ENCODE results near the gene CAMK4.

CAMK4 gene

GRCh38 chr5:111447099-111447498 is 222.9 kb downstream of the CAMK4 start:
- ATAC-seq = no peak

GRCh38 chr5:111447822-111448221 is 223.6 kb downstream of the CAMK4 start:
- no peak for ATAC-seq

GRCh38 chr5:111453295-111453694 is 229.1 kb downstream of the CAMK4 start:
- no peak for ATAC-seq

GRCh38 chr5:111453747-111454146 is 229.6 kb downstream of the CAMK4 start:
- no peak for ATAC-seq

- no peak for ATAC-seq
These were observed 230.0 kb downstream of the CAMK4 start for GRCh38 chr5:111454198-111454622.

GRCh38 chr5:111454776-111455175 is 230.6 kb downstream of the CAMK4 start:
- no peak for ATAC-seq

GRCh38 chr5:111461255-111461671 is 237.1 kb downstream of the CAMK4 start:
- ATAC-seq = no peak

- no peak for ATAC-seq
These were observed 237.8 kb downstream of the CAMK4 start for GRCh38 chr5:111461934-111462333.

GRCh38 chr5:111463311-111463710 is 239.1 kb downstream of the CAMK4 start:
- ATAC-seq = no peak

GRCh38 chr5:111469293-111469896 is 245.2 kb downstream of the CAMK4 start:
- ATAC-seq = no peak

GRCh38 chr5:111469903-111470302 is 245.7 kb downstream of the CAMK4 start:
- no peak for ATAC-seq

GRCh38 chr5:111472096-111472495 is 247.9 kb downstream of the CAMK4 start:
- ATAC-seq = no peak

- ATAC-seq = no peak
These were observed 248.4 kb downstream of the CAMK4 start for GRCh38 chr5:111472579-111472978.

- ATAC-seq = no peak
These were observed 254.1 kb downstream of the CAMK4 start for GRCh38 chr5:111478266-111478665.

- no peak for ATAC-seq
These were observed 254.7 kb downstream of the CAMK4 start for GRCh38 chr5:111478898-111479297.

GRCh38 chr5:111480346-111480745 is 256.2 kb downstream of the CAMK4 start:
- ATAC-seq = no peak

- no peak for ATAC-seq
These were observed 261.9 kb downstream of the CAMK4 start for GRCh38 chr5:111486055-111486454.

- ATAC-seq = no peak
These were observed 262.7 kb downstream of the CAMK4 start for GRCh38 chr5:111486926-111487325.

GRCh38 chr5:111488353-111488752 is 264.2 kb downstream of the CAMK4 start:
- ATAC-seq = no peak

- ATAC-seq = no peak
These were observed 268.8 kb downstream of the CAMK4 start for GRCh38 chr5:111493031-111493430.

GRCh38 chr5:111494355-111494999 is 270.3 kb downstream of the CAMK4 start:
- ATAC-seq = no peak

GRCh38 chr5:111495159-111495558 is 271.0 kb downstream of the CAMK4 start:
- no peak for ATAC-seq

GRCh38 chr5:111498346-111498745 is 274.2 kb downstream of the CAMK4 start:
- ATAC-seq = no peak

GRCh38 chr5:111502956-111503355 is 278.8 kb downstream of the CAMK4 start:
- no peak for ATAC-seq

GRCh38 chr5:111505096-111505495 is 280.9 kb downstream of the CAMK4 start:
- no peak for ATAC-seq

Measured in activated CD4-positive, CD25-positive, alpha-beta regulatory T cell treated with anti-CD3 and anti-CD28 coated beads, Interleukin-2, amount 50 U/mL, for 24 hours (primary cell).